HG02571 (cell line): ENCODE measurements around the gene GBP7.
"Not testable (repeated sequence)": the region's sequence is repeated elsewhere in the genome, so short reads cannot be mapped to it uniquely, and the experiment has no call there.

Experiments used
- ATAC-seq: cut with Tn5 transposase; IDR thresholded peaks from one replicate; pipeline ENCODE4 v1.9.1; 2021; ENCODE audit warnings: mild to moderate bottlenecking, moderate library complexity; ENCODE audit not compliant: unreplicated experiment

GBP7 gene, protein sequence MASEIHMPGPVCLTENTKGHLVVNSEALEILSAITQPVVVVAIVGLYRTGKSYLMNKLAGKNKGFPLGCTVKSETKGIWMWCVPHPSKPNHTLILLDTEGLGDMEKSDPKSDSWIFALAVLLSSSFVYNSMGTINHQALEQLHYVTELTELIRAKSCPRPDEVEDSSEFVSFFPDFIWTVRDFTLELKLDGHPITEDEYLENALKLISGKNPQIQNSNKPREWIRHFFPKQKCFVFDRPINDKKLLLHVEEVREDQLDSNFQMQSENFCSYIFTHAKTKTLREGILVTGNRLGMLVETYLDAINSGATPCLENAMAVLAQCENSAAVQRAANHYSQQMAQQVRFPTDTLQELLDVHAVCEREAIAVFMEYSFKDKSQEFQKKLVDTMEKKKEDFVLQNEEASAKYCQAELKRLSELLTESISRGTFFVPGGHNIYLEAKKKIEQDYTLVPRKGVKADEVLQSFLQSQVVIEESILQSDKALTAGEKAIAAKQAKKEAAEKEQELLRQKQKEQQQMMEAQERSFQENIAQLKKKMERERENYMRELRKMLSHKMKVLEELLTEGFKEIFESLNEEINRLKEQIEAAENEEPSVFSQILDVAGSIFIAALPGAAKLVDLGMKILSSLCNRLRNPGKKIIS

GRCh38 chr1:89175601-89176256, at the start of gene GBP7:
TSS of gene GBP7 (minus strand) at chr1:89176003. CDS start at chr1:89171935, 4,068 bp downstream.
- ATAC-seq: no peak

DNA sequence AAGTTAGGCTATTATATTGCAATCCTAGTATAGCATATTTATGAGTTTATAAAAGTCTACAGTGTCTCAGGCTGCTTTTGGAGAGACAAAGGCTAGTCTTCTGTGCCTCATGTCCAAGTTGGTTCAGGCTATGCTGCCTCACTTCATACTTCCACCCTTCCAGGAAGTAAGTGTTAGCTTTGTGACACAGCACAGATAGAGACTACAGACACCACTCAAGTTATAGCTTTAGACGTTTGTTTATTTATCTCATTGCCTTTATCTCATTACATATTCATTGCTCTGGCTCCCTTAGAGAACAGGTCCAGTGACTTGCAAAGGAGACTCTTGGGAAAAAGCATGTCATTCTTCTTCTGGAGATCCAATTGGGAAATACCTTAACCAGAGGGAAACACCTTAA, 45.5 kb upstream of the GBP7 start:
- no peak for ATAC-seq

DNA sequence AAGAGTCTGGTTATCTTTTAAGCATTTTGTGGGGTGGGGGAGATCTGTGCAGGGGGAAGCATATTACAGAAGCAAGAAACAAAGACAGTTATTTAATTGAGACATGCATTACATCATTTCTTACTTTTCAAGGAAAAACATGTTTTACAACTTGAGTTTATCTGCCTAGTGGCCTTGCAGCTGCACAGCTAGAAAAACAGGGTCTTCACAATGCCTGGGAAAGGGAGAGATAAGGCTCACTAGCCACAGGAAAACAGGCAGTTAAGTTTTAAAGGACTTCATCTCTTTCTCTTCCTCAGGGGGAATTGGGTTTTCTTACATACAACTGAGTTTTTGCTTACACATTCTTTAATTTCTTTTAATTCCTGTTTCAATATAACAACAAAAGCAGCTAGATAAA, 44.0 kb upstream of the GBP7 start:
- not testable (repeated sequence) for ATAC-seq

DNA sequence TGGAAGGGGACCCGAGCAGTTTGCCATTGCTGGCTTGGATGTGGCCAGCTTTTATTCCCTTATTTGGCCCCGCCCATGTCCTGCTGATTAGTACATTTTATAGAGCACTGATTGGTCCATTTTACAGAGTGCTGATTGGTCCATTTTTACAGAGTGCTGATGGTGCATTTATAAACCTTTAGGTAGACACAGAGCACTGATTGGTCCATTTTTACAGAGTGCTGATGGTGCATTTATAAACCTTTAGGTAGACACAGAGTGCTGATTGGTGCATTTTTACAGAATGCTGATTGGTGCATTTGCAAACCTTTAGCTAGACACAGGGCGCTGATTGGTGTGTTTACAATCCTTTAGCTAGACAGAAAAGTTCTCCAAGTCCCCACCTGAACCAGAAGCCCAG, 43.1 kb upstream of the GBP7 start:
- ATAC-seq: not testable (repeated sequence)

- ATAC-seq: no peak
Observed at GRCh38 chr1:89213347-89213746, 37.5 kb upstream of the GBP7 start.

GRCh38 chr1:89211035-89211634, 35.3 kb upstream of the GBP7 start:
- no peak for ATAC-seq

GRCh38 chr1:89206373-89206772, 30.6 kb upstream of the GBP7 start:
- no peak for ATAC-seq

GRCh38 chr1:89203166-89203565, 27.4 kb upstream of the GBP7 start:
- ATAC-seq: no peak

- ATAC-seq: peak; percentile 81
Observed at GRCh38 chr1:89201106-89201794, 25.4 kb upstream of the GBP7 start.

GRCh38 chr1:89200663-89201062, 24.9 kb upstream of the GBP7 start:
- ATAC-seq: no peak

GRCh38 chr1:89199525-89200031, 23.8 kb upstream of the GBP7 start:
- ATAC-seq: no peak

DNA sequence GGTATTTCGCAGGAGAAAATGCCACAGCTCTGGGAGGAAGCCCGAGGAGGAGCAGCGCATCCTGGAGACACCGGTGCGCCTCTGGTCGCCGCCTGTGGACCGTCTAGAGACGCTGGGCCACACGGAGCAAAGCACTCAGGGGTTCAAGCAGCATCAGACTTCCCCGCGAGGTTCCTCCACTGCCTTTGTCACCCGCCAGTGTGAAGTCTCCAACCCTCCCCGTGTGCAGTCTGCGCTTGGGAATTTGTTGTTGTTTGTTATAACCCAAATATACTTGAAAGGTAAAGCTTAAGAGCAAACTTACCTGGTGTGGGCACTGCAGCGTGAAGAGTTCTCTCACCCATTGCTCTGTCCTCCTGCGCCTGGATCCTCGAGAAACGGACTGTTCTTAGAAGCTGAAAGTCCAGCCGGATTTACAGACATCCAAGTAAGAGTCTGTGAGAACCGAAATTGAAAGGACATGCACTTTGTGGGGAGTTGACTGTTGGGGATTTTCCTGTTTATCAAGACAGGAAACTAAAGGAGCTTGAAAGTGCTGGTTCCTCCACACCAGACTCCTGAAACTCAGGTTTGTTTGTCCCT, 22.8 kb upstream of the GBP7 start, which contains the start of gene GBP4:
Gene GBP4, minus strand, starts transcription at position 452 of the 582 bp plus-strand sequence. Its CDS starts 108 bp downstream, at position 344.
- ATAC-seq: peak; percentile 49

- no peak for ATAC-seq
Observed at GRCh38 chr1:89198081-89198480, 22.3 kb upstream of the GBP7 start.

DNA sequence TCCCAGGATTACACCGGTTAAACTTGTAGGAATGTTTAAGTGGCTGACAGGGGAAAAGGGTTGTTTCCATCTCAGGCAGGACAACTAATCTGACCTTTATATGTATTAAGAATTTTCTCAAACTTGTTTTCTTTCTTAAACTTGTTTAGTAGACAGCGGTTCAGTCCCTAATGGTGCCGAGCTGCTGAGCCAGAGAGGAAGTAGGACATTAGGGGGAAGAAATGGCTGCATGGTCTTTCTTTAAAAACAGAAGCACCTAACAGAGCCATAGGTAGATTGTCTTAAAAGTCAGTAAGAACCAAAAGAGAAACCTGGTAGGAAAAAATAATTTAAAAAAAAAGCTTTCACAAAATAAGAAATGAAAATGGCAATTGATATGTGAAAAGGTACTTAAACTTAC, 19.7 kb upstream of the GBP7 start:
- ATAC-seq: no peak

DNA sequence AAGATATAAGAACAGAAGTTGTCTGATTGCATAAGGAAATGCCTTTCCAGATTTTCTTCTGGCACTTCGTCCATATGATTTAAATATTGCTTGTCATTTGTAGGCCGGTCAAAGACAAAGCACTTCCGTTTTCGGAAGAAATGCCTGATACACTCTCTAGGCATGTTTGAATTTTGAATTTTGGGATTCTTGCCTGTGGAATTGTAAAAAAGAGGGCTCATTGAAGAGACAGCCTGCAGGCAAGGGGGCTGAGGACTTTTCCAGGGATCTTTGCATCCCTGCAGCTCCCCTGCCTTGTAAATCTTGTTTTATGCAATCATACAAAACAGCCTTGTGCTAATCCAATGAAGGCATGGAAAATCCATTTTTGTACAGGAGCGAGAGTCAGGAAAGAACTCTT, 15.5 kb upstream of the GBP7 start:
- ATAC-seq: no peak

GRCh38 chr1:89190017-89190416, 14.2 kb upstream of the GBP7 start:
- ATAC-seq: no peak

- ATAC-seq: no peak
Observed at GRCh38 chr1:89179343-89179742, 3.5 kb upstream of the GBP7 start.

DNA sequence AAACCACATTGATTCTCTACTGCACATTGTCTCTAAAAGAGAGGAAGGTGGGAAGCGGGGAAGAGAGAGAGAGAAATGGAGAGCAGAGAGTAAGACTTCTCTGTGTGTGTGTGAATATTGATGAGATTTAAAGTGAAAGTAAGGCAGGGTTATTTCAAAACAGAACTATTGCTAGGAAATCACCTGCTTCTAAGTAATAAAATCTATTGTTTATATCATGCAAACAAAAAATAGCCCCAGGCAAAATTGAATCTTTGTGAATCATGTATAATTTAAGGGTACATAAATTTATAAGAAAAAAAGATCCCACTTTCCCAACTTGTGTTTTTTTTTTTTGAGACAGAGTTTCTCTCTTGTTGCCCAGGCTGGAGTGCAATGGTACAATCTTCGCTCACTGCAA, 1.2 kb upstream of the GBP7 start:
- ATAC-seq: no peak

DNA sequence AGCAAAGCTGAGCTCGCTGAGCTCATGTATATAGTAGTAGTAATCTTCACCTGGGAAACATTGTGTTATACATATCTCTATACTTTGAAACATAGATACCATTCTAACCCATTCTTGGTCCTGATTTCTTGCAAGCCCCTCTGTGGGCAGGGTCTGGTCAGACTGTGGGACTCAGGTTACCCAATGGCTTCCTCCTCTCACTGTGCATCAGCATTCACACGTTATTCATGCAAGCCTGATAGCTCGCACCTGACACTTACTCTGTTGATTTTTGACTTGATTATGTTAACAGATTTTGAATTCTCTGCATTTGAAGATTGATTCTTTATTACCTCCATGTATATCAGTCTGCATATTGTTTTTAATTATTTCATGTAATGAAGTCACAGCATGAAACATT, 1.3 kb downstream of the GBP7 start:
- no peak for ATAC-seq

GRCh38 chr1:89172468-89173143, 3.2 kb downstream of the GBP7 start:
- no peak for ATAC-seq
